T1000 (cell line): ENCODE measurements around the gene TPCN2.
A peak's percentile ranks its signal among the peaks of the same experiment; 100 is the strongest.

Source experiments
- DNase-seq: peaks from one replicate; lab custom pipeline; 2025; ENCODE audit warnings: mixed read lengths; lab: John Stamatoyannopoulos, UW

Gene TPCN2

DNA sequence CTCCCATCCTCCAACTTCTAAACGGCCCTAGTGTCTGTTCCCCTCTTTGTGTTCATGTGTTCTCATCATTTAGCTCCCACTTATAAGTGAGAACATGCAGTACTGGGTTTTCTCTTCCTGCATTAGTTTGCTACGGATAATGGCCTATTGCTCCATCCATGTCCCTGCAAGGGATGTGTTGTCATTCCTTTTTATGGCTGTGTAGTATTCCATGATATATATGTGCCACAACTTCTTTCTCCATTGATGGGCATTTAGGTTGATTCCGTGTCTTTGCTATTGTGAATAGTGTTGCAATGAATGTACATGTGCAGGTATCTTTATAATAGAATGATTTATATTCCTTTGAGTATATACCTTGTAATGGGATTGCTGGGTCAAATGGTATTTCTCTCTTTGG, 101.4 kb downstream of the TPCN2 start:
- DNase-seq, result no peak

DNA sequence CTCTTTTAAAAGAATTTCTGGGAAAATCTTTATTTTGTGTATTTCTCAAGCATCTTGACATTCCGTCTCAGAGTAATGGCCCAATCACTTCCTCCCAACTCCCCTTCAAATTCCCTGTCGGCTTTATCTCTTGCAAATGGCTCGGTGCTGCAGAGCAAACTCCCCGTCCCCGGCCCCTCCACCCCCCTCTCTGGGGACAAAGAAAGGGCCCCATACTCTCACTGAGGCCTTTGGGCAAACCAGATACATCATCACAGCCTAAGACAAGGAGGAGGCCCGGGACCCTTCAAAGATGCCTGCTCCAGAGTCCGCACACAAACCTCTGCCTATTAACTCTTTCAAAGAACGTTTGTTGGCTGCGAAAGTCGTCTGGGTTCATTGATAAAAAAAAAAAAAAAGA, 103.1 kb downstream of the TPCN2 start:
- no peak for DNase-seq

DNA sequence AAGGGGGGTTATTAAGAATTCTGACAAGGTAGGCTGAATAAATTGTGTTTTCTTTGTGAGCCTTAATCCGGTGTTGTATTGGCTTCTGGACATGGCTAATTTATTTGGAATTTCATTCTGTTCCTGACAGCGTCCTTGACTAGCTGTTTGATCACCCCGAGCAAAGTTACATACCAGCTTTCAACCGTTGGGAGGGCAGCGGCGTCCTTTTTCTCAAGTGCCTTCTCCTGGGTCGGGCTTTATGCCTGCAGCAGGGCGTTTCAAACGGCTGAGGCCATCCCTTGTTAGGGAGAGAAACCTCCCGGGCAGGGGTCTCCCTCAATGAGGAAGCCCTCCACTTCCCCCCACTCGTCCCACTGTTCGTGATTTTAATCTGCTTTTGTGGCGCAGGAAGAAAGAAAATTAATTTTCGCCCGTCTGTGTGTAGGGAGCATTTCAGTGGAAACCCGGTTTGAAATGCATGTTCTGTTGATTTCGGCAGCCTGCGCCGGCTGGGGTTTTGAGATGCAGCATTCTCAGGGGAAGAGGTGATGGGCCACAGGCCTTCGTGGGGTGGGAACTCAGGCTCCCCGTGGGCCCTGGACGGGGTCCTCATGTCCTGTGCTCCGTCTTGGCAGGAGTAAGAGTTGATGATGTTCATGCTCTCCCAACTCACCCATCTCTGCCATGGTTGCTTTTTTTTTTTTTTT, 104.1 kb downstream of the TPCN2 start:
- DNase-seq, result no peak

DNA sequence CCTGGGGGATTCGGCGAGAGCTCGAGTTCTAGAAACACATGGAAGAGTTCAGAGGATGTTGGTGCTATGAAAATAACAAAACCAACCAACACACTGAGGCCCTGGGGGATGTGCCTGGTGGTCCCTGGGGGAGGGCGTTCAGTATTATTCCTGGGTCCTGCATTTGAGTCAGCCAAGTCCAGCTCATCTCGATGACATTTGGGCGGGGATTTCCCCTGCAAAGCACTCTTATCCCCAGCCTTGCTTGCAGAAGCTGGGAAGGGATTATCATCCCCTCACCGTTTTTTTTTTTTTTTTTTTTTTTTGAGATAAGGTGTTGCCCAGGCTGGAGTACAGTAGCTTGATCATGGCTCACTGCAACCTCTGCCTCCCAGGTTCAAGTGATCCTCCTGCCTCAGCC, 104.9 kb downstream of the TPCN2 start:
- DNase-seq, result peak; percentile 55

DNA sequence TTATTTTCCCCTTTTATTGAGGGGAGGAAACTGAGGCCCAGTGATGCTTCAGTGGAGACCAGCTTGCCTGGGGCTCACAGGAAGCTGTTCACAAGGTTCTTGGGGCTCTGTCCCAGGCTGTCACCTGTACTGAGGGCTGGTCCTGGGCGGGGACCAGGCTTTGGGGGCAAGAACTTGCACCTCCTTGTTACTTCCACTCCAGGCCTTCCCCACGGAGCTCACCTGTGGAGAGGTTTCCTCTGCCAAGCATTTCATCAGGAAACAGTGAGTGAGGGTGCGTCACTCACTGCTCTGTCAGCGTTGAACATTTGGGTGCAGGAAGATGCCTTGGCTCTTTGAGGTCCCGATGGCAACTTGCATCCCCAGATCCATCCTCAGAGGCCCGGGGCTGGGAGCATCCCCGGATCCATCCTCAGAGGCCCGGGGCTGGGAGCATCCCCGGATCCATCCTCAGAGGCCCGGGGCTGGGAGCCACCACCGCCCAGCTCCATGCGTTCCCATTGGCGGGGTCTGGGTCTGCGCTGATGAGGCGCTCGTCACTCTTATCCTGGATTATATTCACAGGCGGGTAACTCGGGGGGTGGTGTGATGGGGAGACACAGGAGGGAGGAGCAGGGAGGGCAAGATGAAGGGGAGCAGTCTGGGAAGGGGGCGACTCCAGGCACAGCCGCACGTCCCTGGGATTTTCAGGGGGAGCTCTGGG, 105.6 kb downstream of the TPCN2 start:
- DNase-seq, result no peak

DNA sequence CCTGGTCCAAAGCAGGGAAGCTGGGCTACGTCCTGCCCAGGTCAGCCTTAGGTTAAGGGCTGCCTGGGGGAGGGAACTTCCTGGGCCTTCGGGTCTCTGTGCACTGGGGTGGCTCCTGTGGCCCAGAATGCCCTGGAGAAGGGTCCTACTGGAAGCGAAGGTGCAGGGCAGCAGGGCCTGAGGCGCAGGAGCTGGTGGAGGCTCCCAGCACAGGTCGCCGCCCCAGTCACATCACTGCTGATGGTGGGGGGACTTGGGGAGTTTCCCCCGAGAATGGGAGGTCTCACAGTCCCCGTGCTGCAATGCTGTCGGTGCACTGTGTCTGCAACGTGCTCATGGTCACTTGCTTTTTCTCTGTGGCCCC, 106.2 kb downstream of the TPCN2 start:
- DNase-seq, result no peak

DNA sequence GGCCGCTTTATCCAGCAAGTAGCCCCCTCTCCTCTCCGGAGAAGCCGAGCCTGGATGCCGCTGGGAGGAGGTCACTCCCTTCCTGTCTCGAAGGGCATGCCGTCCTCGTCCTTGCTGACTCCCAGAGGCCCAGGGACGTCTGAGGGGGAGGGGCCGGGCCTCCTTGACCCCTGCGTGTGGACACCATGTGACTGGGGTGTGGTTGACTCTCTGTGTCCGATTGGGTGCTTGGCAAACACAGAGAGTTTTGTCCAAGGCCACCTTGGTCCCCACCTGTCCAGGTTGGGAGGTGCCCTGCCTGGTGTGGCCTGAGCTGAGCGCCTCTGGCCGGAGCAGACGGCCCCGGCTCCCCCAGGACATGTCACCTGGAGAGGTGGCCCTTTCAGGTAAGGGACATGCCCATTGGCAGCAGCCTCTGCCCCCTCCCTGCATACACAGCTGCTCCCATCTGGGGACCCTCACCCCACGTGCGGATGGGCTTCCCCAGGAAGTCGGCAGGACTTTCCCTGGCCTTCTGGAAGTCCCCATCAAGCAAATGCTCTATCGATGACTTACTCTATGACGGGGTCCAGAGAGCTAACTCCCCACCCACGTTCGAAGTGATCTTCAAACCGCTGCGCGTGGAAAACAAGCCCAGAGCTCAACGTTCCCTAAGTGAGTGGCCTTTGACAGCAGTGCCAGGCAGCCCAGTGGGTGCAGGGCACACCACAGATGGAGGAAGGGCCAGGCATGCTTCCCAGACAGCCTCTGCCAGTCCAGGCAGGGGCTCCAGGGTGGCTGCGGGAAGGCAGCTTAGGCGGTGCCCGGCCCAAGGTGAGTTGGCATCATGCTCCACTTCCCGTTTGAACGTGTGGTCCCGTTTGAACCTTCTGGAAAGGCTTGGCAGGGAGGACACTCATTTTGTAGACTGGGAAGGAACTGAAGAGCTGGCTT, 106.8 kb downstream of the TPCN2 start, which contains the start of gene SMIM38:
SMIM38 (plus strand) TSS at position 634 of the 933 bp plus-strand sequence. CDS start 1,912 bp downstream, outside the sequence.
- DNase-seq, result no peak

DNA sequence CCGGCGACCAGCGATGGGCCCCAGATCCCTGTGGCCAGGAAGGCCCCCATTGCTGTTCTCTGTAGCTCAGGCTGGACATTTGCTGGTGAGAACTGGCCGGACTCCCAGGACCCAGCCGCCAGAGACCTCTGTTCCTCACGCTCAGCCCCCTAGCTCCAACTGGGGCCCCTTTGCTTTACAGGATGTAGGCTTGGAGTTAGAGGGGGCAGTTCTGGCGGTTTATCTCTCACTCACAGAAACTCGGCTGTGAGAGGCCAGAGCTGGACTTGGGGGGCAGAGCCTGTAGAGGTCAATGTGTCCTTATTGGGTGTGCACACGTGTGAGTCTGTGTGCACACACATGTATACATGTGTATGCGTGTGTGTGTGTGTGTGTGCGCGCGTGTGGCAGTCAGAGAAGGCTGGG, 107.5 kb downstream of the TPCN2 start:
- no peak for DNase-seq

DNA sequence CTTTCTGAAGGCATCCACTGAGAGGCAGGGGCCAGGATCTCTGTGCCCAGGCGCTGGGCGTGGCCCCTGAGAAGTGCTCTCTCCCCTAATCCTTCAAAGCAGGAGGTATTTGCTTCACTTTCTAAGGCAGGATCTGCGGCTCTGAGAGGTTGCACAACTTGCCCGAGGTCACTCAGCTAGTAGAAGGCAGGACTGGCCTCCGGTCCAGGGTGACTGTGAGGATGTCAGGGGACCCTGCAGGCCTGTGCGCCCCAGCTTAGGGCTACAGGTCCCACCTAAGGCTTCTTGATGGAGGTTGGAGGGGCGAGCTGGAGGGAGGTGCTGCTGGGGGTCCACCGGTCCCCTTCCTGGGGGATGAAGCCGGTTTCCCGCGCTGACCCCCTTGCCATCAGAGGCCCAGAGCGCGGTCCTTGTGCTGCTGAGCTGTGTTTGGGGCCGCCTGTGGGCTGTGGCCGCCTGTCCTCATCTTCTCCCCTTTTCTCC, 108.0 kb downstream of the TPCN2 start:
- no peak for DNase-seq

DNA sequence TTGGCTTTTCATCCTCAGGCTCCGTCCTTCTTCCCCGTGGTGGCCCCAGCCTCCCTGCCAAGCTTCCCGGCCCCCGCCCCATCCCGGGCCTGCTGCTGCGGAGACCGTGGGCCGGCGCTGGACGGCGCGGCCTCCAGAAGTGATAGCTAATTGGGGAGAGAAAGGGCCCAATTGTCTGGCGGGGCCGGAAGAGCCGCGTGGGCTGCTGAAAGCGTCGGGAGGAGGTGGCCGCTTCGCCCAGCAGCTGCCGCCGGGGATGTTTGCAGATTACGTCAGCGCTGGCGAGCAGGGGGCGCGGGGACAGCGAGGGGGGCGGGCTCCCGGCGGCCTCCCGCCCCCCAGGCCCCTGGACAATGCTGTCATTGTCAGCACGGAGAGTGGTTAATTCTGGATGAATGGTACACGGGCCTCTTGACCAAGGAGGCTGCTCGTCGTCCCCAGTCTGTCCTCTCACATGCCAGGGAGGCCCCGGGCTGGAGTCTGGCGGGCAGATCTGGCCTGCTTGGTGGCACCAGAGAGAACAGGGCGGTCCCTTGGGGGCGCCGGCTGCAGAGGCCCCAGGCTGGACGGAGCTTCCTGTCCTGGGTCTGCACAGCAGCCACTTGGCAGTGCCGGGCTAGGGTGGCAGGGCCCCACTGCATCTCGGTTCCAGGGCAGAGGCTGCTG, 108.6 kb downstream of the TPCN2 start:
- DNase-seq, result no peak

DNA sequence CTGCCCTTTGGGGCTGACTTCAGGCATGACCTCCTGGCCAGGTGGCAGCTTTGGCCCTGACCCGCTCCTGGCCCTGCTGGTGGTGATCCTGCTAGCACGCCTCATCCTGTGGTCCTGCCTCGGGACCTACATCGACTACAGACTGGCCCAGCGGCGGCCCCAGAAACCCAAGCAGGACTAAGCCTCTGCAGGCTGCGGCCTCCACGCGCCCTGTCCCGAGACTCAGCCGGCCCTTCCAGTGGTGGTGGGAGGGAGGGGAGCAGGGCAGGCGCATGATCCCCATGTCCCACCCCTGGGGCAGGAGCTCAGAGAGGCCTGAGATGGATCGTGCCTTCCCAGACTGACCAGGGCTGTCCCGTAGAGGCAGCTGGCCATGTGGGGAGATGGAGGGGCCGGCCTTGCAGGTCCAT, 109.1 kb downstream of the TPCN2 start:
- DNase-seq, result no peak

DNA sequence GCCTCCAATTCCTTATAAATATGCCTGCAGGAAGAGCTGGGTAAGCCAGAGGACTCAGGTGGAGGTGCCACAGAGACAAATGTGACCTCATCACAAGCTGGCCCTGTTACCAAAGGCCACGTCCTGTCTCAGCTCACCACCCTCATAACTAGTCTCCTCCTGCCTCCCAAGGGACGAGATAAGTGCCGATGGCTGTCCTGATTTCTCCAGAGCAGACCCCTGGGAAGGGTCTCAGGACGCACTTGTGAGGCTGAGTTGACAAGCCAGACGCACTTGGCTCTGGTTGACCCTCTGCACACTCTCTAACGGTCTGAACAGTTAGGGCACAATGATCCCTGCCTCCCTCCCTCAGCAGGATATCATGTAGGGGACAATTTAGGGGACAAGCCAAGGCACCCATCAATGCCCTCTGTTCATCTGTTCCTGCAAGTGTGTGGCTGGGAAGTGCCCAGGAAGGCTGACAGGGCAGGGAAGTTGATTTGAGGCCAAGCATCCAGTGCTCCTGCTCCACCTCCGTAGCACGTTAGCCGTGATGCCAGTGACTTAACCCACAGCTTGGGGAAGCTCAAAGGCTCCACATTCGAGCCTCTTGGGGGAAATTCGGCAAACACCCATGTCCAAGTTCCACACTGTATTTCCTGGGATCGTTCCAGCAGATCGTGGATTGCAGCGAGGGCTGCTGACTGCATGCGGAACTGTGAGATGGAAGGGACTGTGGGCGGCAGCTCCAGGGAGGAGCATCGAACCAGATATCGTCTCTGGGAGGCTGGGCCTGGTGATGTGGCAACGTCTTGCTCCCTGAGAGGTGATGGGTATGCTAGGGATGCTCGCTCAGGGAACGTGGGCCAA, 109.8 kb downstream of the TPCN2 start:
- no peak for DNase-seq

DNA sequence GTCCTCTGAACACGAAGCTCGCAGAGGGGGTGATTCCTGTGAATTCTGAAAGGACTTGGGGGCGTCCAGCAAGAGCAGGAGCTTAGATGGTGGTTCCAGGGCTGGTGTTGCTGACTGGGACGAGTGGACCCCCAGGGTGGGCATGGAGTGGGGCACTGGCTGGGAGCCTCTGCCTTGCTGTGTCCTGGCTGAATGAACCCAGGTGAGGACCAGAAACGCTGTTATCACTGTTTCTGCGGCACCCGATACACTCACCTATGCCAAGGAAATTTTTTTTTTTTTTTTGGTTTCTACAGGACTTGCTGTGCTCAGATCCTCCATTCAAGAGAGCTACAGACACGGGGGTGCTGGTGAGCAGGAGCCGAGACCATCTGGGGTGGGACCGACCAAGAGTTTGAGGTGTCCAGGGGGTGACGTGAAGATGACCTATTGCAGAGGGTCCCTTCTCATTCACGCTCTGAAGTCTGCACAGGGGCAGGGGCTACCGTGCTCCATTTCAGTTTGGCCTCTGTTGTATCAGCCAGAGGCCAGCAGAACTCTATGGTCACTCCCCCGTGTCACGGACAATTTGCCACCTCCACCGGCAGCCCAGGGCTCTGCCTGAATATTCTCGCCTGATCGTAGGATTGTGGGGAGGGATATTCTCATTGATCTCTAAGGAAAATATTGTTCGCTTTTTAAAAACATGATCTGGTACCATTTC, 110.6 kb downstream of the TPCN2 start:
- DNase-seq, result no peak

DNA sequence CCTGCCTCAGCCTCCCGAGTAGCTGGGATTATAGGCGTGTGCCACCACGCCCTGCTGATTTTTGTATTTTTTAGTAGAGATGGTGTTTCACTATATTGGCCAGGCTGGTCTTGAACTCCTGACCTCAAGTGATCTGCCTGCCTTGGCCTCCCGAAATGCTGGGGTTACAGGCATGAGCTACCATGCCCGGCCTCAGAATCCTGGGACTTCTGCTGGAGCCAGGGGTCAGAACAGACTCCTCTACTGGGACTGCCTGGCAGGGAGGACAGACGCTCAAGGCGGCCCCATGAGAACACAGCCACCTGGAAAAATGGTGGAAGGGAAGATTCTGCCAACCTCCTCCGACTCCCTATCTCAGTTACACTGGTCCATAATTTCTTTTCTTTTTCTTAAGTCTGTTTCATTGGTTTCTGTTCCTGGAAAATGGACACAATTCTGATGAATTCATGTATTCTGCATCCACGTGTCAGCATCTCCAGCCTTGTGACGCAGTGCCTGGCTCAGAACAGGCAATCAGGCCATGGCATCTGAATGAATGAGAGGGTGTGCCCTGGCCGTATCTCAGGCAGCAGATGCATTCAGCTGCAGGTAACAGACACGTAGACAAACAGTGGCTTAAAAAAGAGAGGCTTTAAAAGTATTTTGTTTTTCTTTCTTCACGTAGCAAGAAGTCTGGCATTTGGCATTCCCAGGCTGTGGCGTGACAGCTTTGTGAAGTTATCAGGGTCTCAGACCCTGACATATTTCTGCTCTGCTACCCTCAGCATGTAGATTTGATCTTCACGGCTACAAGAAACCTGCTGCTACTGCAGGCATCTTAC, 111.8 kb downstream of the TPCN2 start:
- DNase-seq, result no peak

DNA sequence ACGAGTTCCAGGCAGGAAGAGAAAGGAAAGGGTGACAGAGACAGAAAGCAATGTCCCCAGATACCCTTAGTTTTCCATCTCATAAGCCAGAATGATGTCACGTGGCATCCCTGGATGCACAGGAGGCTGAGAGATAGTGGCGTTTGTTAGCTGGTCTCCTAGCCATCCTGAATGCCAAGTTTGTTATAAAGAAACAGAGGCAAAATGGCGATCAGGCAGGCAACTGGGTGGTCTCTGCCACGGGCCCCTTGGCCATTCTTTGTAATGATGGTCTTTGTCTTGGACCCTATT, 112.3 kb downstream of the TPCN2 start:
- no peak for DNase-seq

DNA sequence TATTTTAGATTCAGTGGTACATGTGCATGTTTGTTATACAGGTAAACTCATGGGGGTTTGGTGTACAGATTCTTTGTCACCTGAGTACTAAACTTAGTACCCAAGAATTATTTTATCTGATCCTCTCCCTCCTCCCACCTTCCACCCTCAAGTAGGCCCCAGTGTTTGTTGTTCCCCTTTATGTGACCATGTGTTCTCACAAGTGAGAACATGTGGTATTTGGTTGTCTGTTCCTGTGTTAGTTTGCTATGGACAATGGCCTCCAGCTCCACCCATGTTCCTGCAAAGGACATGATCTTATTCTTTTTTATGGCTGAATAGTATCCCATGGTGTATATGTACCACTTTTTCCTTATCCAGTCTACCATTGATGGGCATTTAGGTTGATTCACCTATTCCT, 113.8 kb downstream of the TPCN2 start:
- DNase-seq, result no peak

DNA sequence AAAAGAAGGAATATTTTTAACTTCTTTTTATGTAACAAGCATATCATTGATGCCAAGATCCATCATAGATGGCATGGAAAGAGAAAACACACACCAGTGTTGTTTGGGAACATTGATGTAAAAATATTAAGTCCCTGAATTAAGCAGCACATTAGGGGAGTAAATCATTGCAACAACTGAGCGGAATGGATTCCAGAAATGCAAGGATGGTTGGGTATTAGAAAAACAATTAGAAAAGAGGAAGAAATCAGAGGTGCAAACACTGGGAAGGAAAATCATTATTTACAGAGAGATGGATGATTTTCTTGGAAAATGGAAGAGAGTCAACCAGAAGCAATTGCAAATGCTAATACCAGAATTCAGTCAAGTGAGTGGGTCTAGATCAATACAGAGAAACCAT, 115.1 kb downstream of the TPCN2 start:
- no peak for DNase-seq

DNA sequence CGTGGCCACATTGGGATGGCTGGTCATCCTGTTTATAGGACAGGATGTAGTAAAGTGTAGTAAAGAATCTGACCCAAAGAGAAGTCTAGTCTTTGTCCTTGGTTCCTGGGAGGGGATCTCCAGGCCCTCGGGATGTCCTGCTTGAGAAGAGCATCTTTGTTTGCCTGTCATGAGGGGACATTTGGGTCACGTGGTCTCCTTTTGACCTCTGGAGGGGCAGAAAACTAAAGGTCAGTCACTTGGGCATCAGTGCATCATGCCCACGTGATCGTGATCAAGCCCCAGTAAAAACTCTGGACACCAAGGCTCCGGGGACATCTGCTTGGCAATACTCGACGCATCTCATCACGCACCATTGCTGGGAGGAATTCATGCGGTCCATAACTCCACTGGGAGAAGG, 116.1 kb downstream of the TPCN2 start:
- DNase-seq, result no peak

DNA sequence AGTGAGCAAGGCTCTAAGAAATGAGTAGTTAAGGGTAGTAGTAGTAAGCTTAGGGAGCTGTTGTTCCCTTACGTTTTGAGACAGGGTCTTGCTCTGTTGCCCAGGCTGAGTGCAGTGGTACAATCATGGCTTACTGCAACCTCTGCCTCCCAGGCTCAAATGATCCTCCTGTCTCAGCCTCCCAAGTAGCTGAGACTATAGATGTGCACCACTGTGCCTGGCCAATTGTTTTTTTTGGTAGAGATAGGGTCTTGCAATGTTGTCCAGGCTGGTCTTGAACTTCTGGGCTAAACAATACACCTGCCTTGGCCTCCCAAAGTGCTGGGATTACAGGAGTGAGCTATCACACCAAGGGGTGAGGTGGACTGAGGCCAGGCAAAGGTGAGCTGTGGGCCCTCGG, 117.0 kb downstream of the TPCN2 start:
- no peak for DNase-seq
